GM12892 (cell line): ENCODE results near the gene ABLIM1.

Experiments
- DNase-seq: peaks from one replicate; pipeline ENCODE4 v3.0.0; 2011; ENCODE audit not compliant: insufficient read length
- FAIRE-seq: peaks from 2 replicates; lab custom pipeline; 2011; peaks lifted over from hg19 to GRCh38; lab: Jason Lieb, UNC
- POLR2A ChIP-seq: IDR thresholded peaks from 2 replicates; pipeline ENCODE4 v1.6.1; 2011; ENCODE audit warnings: low read depth, low read length, control low read depth
- POLR2AphosphoS5 ChIP-seq: IDR thresholded peaks from 2 replicates; pipeline ENCODE4 v1.6.1; 2011; ENCODE audit warnings: low read depth, low read length, control low read depth
- TAF1 ChIP-seq: IDR thresholded peaks from 2 replicates; pipeline ENCODE4 v1.6.1; 2011; ENCODE audit warnings: low read depth, mild to moderate bottlenecking, control low read depth, low read length, borderline replicate concordance

Gene ABLIM1

GRCh38 chr10:114470956-114471905 is 186.8 kb downstream of the ABLIM1 start:
- FAIRE-seq, result peak; percentile 84
- no peak for TF ChIP-seq POLR2A
- no peak for TF ChIP-seq POLR2AphosphoS5
- TF ChIP-seq TAF1, result no peak
- DNase-seq, result peak; percentile 28

- FAIRE-seq (no peak), DNase-seq (no peak)
- TF ChIP-seq POLR2A, result no peak
- TF ChIP-seq POLR2AphosphoS5, result no peak
- TF ChIP-seq TAF1, result no peak
Observed at GRCh38 chr10:114470361-114470760, 187.7 kb downstream of the ABLIM1 start.

GRCh38 chr10:114458955-114459354 is 199.1 kb downstream of the ABLIM1 start:
- peak; percentile 12 for DNase-seq
- no peak for FAIRE-seq

GRCh38 chr10:114458216-114458920 is 199.7 kb downstream of the ABLIM1 start:
- DNase-seq (no peak), FAIRE-seq (no peak)
- TF ChIP-seq POLR2AphosphoS5 (no peak), POLR2A (no peak), TAF1 (no peak)

More at GRCh38 chr10:114458955-114459354, 199.1 kb downstream of the ABLIM1 start:
- TF ChIP-seq TAF1, result no peak
- TF ChIP-seq POLR2AphosphoS5, result no peak
- no peak for TF ChIP-seq POLR2A

- DNase-seq (no peak), FAIRE-seq (no peak)
- TF ChIP-seq TAF1 (no peak), POLR2AphosphoS5 (no peak), POLR2A (no peak)
Observed at GRCh38 chr10:114453576-114453975, 204.5 kb downstream of the ABLIM1 start.

GRCh38 chr10:114448897-114449296 is 209.2 kb downstream of the ABLIM1 start:
- FAIRE-seq (no peak), DNase-seq (no peak)
- no peak for TF ChIP-seq TAF1
- no peak for TF ChIP-seq POLR2AphosphoS5

GRCh38 chr10:114445332-114445731 is 212.7 kb downstream of the ABLIM1 start:
- TF ChIP-seq POLR2A (no peak), TAF1 (no peak)
- no peak for DNase-seq
- FAIRE-seq, result no peak

GRCh38 chr10:114444819-114445218 is 213.3 kb downstream of the ABLIM1 start:
- no peak for TF ChIP-seq POLR2AphosphoS5
- TF ChIP-seq POLR2A, result no peak
- TF ChIP-seq TAF1, result no peak
- no peak for FAIRE-seq
- DNase-seq, result no peak

GRCh38 chr10:114442091-114442630 is 215.9 kb downstream of the ABLIM1 start:
- FAIRE-seq (no peak), DNase-seq (no peak)
- TF ChIP-seq POLR2A (no peak), TAF1 (no peak), POLR2AphosphoS5 (no peak)

- TF ChIP-seq POLR2A (no peak), TAF1 (no peak), POLR2AphosphoS5 (no peak)
- DNase-seq (no peak), FAIRE-seq (no peak)
Observed at GRCh38 chr10:114441107-114441506, 217.0 kb downstream of the ABLIM1 start.
